ENCODE results near the gene ZNF296. TPM values are rescaled to one million over a fixed set of nuclear protein-coding genes. Genes with fewer than 3 reads are reported as not detected.
A peak's percentile ranks its signal among the peaks of the same experiment; 100 is the strongest.
"Not testable (repeated sequence)": the region's sequence is repeated elsewhere in the genome, so short reads cannot be mapped to it uniquely, and the experiment has no call there.

ZNF296 gene
- total RNA-seq, 1 experiment from 2014 or later = not detected

DNA sequence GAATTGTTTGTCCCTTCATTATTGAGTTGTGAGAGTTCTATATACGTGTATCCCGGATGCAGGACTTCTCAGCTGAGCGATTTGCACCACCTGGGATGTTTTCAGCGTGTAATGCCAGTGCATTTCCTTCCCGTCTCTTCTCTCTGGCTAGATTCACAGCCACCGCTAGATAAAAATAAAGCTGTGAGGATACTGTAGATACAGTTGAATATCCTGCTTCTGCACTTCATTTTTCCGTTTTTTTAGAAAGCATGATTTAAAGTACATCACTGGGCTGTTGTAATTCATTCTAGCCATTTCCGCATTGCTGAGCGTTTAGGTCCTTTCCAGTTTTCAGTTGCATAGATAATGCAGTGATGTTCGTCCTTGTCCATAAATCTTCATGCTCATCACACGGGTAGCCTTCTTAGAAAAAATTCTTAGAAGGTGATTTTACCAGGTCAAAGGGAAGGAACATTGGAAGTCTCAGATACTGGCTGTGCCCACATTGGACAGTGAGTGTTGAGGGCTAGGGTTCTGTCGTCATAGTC is 31.4 kb upstream of the ZNF296 start:
- Histone ChIP-seq H3K4me3 (no peak overlapping the region), H3K36me3 (no peaks in the 10 kb centered on the region; the same call in 1 of the 2 replicates), H3K9me3 (no peaks in the 10 kb centered on the region), H3K27me3 (no peaks in the 10 kb centered on the region)
- DNase-seq = no peak

DNA sequence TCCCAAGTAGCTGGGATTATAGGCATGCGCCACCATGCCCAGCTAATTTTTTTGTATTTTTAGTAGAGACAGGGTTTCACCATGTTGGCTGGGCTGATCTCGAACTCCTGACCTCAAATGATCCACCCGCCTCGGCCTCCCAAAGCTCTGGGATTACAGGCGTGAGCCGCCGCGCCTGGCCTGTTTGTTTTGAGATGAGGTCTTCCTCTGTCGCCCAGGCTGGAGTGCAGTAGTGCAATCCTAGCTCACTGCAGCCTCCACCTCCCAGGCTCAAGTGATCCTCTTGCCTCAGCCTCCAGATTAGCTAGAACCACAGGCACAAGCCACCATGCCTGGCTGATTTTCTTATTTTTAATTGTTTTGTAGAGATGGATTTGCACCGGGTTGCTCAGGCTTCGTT is 30.1 kb upstream of the ZNF296 start:
- DNase-seq = not testable (repeated sequence)

DNA sequence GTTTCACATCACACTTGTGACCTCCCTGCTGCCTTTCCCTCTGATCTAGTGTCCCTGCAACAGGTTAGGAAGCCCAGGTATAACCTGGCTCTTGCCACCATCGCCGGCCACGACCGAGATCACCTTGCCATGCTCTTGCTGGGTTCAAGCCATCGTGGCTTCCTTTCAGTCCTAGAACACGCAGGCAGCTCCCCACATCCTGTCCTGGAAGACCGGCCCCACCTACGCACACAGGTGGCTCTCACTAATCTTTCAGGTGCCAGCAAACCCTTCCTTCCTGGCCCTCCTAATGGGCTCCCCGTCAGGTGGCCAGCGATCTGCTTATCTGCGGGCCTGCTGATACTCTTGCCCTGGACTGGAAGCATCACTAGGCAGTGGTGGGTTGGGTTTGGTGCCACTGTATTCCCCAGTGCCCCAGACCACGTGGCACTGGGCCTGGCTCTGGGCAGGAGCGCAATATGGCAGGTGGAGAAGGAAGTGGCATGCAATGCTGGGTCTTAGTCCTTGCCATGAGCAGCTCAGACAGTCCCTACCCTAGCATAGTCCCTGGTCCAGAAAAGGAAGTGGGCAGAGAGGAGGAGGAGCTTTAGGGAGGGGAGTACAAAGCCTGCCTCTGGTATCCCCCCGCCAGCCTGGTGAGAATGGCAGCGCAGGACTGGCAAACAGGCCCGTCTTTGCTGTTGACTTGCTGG is 28.5 kb upstream of the ZNF296 start:
- Histone ChIP-seq H3K4me3 (no peak overlapping the region), H3K36me3 (peaks cover 11% of the 10 kb centered on the region), H3K27me3 (no peaks in the 10 kb centered on the region), H3K9me3 (no peaks in the 10 kb centered on the region)
- no peak for DNase-seq

More for the DNA sequence above, 30.1 kb upstream of the ZNF296 start:
- not testable (repeated sequence) for H3K27me3 ChIP-seq, H3K4me3 ChIP-seq, H3K9me3 ChIP-seq, H3K36me3 ChIP-seq

DNA sequence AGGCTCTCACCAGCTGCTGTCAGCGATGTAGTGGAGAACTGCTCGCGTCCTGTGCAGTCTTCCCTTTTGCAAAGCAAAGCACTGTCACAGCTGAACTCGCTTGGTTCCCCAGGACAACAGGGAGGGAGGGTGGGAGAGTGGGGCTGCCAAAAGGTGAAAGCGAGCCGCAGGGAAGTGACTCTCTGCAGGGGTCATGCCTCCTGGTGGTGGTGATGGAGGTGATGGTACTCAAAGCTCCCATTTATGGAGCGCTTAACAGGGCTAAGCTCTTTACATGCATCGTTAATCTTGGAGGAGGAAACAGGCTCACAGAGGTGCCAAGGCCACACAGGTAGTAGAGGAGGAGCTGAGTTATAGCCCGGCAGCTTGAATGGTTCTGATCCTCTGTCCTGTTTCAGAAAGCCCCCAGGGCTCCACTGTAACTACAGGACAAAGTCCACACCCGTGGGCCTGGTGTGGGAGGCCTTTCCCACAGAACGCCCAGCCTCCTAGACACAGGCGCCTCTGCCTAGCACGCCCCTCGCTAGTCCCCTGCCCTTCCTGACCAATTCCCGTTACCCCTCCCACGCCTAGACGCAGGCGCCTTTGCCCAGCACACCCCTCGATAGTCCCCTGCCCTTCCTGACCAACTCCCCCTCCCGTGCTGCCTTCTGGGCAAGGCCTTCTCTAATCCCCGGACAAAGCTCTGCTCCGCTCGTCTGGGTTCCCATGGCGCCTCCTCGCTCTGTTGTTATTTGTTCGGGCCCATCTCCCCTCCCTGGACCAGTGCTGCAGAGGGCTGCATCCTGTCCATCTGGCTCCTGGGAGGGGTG is 27.4 kb upstream of the ZNF296 start:
- H3K9me3 ChIP-seq = no peaks in the 10 kb centered on the region
- peaks cover 18% of the 10 kb centered on the region for H3K36me3 ChIP-seq
- H3K27me3 ChIP-seq = no peaks in the 10 kb centered on the region
- H3K4me3 ChIP-seq = no peak overlapping the region
- no peak for DNase-seq

DNA sequence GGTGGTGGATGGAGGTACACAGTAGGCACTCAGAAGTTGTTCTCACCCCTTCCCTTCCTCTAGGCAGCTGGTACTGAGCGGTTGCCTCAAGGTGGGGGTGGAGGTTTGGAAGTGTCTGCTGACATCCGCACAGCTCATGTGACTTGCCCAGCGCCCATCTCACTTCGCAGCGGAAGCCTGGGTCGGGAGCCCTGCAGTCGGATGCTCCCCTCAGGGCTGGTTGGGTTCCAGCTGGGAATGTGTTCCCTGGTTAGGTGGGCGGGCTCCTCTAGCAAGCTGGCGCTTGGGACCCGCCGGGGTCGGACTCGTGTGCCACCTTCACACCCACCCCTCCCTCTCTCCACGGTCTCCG is 26.9 kb upstream of the ZNF296 start:
- Histone ChIP-seq H3K4me3 (no peak overlapping the region), H3K27me3 (no peaks in the 10 kb centered on the region), H3K36me3 (peaks cover 18% of the 10 kb centered on the region), H3K9me3 (no peaks in the 10 kb centered on the region)
- no peak for DNase-seq

DNA sequence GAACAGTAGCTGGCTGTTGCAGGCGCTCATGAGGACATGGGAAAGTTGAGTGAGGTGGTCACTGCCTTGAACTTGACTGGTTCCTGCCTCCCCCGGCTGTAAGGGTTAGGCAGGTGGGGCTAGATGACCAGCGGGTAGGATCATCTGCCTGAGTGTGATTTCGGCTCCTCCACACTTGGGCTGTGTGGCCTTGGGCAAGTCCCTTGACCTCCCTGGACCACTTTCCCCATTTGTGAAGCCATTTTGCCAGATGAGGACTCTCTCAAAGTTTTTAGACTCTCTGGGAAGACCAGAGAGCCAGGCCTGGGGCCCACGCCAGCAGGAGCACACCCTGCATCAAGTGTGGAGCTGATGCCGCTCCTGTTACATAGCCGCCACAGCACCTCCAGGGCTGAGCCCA is 26.2 kb upstream of the ZNF296 start:
- no peak for DNase-seq
- no peak overlapping the region for H3K4me3 ChIP-seq
- peaks cover 23% of the 10 kb centered on the region for H3K36me3 ChIP-seq
- no peaks in the 10 kb centered on the region for H3K9me3 ChIP-seq
- no peaks in the 10 kb centered on the region for H3K27me3 ChIP-seq

DNA sequence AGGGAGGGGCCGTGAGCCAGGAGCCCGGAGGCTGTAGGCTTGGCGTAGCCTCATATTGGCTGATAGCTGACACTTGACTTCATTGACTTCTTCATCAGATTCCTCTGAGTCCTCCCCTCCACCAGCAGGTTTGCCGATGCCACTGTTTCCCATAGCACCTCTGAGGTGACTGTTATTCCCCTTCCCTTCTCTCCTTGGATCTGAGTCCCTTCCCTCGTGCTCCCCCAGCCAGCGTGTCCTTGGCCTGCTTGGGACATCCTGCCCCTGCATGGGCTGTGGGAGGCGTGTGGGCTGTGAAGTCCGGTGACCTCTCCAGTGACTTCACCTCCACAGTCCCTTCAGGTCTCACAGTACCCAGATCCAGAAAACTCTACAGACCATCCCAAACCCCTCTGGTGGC is 25.5 kb upstream of the ZNF296 start:
- H3K27me3 ChIP-seq = no peaks in the 10 kb centered on the region
- DNase-seq = no peak
- peaks cover 23% of the 10 kb centered on the region for H3K36me3 ChIP-seq
- H3K4me3 ChIP-seq = no peak overlapping the region
- H3K9me3 ChIP-seq = no peaks in the 10 kb centered on the region

DNA sequence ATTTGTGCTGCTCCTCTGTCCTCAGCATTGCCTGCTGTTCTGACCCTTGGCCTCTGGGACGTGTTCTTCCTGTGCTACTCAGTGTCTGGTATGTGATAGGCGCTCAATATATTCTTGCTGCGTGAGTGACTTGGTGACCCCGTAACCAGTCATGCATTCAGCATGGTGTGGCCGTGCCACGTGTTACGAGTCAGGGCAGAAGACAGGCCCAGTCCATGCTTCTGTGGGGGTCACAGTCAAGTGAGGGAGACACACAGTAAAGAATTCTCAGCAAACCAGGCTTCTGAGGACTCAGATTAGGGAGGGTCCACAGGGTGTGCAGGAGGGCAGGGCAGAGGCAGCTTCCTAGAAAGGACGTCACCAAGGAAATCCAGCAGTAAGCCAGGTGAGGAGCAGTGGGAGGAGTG is 24.6 kb upstream of the ZNF296 start:
- Histone ChIP-seq H3K4me3 (no peak overlapping the region), H3K9me3 (no peaks in the 10 kb centered on the region), H3K36me3 (peaks cover 25% of the 10 kb centered on the region), H3K27me3 (no peaks in the 10 kb centered on the region)
- no peak for DNase-seq

DNA sequence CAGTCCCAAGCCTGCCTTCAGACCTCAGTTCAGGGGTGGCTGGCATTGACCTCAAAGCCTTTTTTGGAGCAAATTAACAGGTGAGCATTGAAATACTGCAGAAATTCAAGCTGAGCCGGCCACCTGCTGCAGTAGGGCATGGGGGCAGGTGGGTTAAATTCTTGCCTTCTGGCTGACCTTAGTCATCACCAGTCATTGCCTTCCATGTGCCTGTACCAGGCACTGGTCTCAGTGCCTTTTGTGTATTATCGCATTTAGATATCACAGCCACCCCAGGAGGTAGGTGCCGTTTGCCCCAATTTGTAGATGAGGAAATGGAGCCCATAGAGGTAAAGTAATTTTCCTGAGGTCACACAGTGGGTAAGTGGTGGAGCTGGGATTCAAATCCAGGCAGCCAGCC is 23.9 kb upstream of the ZNF296 start:
- H3K27me3 ChIP-seq = no peaks in the 10 kb centered on the region
- H3K9me3 ChIP-seq = no peaks in the 10 kb centered on the region
- no peak overlapping the region for H3K4me3 ChIP-seq
- peaks cover 27% of the 10 kb centered on the region for H3K36me3 ChIP-seq
- no peak for DNase-seq

DNA sequence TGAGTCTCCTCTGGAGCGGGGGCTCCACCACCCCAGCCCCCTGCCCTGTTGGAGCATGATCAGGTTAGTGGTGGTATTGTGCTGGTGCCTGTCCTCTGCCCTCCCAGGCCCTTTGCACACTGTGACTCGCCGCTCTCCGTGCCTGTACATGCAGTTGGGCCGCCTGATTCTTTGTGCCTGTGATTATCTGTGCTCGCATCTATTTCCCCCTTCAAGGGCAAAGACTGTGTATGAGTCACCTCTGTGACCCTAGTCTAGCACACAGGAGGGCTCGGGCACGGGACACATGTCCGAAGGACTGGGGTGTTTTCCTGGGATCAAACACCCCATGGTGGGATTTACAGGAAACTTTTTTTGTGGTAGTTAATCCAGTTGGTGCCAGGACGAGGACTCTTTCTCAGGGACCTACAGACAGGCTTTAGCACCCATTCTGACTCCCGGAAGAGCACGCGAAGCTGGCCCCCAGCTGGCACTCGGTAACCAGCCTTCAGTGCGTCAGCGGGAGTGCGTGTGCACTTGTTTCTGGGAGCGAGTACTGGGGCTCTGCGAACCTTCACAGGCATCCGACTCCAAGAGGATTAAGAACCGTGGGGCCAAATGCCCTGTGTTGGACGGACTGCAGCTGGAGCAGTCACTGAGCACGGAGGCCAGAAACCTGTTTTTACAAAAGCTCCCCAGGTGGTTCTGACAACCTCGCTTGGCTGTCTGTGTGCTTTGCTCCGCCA is 23.4 kb upstream of the ZNF296 start:
- Histone ChIP-seq H3K36me3 (peaks cover 30% of the 10 kb centered on the region), H3K9me3 (no peaks in the 10 kb centered on the region), H3K27me3 (no peaks in the 10 kb centered on the region), H3K4me3 (no peak overlapping the region)
- DNase-seq = no peak

DNA sequence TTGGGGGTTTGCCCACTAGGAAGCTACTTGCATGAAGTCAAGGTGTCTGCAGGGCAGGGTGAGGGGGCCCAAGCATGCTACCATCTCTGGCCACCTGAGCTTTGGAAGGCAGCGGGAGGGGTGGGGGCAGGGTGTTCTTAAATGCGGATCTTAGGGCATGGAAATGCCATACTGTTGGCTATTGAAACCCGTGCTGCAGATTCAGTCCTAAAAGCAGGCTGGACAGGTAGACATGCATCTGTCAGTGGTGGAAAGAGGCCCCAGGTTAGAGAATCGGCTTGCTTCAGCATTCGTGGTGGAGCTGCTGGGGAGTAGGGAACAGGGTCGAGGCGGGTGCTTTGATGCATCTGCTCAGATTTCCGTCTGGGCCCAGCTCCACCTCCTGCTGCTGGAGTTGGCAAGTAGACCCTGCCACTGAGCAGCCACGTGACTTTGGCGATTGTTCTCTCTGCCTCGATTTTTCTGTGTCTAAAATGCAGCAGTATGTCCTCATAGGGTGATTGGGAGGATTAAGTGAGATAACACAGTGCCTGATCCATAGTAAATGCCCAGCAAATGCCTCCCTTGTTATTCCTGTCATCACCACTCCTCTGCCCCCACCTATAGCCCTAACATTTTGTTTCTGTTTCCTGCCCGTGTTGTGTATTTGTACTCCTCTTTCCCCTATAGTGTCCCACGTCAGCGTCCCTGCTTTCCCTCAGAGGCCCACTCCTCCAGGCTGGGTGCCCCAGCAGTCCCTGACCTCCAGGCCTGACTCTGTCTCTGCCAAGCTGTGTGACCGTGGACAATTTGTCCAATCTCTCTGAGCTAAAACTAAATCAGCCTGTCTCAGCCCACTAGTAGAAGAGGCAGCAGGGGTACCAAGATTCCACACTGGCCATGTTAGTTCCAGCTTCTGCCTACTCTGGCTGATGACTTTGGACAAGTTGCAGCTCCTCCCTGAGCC is 22.5 kb upstream of the ZNF296 start:
- no peak overlapping the region for H3K4me3 ChIP-seq
- no peaks in the 10 kb centered on the region for H3K27me3 ChIP-seq
- H3K36me3 ChIP-seq = peaks cover 36% of the 10 kb centered on the region
- no peaks in the 10 kb centered on the region for H3K9me3 ChIP-seq
- peak; percentile 55 for DNase-seq

DNA sequence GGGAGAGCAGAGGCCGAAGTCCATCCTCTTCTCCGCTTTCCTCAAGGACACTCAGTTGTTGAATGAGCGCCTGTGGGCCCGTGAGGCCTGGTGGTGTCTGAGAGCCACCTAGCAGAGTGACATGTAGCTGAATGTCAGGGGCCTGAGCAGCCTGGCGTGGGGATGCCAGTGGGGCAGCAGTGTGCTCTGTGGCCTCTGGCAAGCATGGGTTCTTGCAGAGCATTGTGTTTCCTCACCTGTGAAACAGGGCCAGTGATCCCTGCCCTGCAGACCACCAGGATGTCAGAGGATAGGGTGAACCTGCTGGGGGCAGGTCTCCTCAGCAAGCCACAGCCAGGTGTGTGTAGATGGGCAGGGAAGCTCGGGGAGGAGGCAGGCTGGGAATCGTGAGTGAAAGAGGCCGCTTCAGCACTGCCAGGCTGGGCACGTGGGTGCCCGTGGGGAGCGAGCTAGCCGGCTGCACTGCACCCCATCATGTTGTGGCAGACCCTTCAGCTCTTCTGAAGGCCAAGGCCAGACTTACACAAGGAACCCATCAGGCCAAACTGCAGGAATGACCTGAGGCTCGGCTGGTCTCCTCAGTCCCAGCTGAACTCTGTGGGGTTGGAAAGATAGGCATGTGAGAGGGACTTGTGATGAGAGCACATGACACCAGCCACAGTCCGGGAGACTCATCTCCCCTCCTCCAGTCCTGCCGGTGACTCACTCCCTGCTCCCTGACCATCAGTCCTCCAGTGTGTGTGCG is 21.7 kb upstream of the ZNF296 start:
- no peaks in the 10 kb centered on the region for H3K9me3 ChIP-seq
- H3K4me3 ChIP-seq = no peak overlapping the region
- DNase-seq = peak; percentile 94
- no peaks in the 10 kb centered on the region for H3K27me3 ChIP-seq
- peaks cover 36% of the 10 kb centered on the region for H3K36me3 ChIP-seq

DNA sequence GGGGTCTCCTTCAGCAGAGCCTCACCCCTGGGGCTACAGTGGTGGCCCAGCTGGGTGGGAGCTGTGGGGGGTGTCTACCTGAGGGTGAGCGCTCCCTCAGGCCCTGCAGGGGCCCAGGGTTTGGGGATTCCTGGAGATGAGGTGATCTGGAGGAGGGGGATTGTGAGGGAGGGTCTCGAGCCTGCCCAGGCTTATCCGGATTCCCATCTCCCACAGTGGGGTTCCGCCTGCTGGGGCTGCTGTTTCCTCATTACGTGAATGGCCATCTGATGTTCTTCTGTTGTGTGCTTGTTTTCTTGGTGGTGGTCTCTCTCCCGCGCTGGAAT is 21.1 kb upstream of the ZNF296 start:
- DNase-seq = no peak
- no peaks in the 10 kb centered on the region for H3K9me3 ChIP-seq
- no peaks in the 10 kb centered on the region for H3K27me3 ChIP-seq
- peaks cover 36% of the 10 kb centered on the region for H3K36me3 ChIP-seq
- no peak overlapping the region for H3K4me3 ChIP-seq

DNA sequence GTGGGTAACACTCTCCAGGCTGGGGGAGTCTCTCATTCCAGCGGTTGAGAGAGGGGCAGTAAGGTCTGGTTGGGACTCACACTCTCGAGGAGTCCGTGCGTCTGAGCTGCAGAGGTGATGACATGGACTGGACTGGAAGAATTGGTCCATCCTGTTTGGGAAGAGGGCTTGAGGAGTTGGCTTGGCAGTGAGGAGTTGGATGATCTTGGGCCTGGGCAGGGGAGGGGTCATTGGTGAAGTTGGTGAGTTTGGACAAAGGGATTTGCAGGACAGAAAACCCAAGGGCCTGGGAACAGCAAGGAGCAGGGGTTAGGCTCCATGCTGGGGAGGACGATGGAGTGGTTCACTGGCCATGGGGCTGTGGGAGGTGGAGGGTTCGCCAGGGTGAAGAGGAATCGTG is 20.4 kb upstream of the ZNF296 start:
- no peak for DNase-seq
- H3K9me3 ChIP-seq = no peaks in the 10 kb centered on the region
- no peak overlapping the region for H3K4me3 ChIP-seq
- H3K27me3 ChIP-seq = no peaks in the 10 kb centered on the region
- peaks cover 44% of the 10 kb centered on the region for H3K36me3 ChIP-seq

DNA sequence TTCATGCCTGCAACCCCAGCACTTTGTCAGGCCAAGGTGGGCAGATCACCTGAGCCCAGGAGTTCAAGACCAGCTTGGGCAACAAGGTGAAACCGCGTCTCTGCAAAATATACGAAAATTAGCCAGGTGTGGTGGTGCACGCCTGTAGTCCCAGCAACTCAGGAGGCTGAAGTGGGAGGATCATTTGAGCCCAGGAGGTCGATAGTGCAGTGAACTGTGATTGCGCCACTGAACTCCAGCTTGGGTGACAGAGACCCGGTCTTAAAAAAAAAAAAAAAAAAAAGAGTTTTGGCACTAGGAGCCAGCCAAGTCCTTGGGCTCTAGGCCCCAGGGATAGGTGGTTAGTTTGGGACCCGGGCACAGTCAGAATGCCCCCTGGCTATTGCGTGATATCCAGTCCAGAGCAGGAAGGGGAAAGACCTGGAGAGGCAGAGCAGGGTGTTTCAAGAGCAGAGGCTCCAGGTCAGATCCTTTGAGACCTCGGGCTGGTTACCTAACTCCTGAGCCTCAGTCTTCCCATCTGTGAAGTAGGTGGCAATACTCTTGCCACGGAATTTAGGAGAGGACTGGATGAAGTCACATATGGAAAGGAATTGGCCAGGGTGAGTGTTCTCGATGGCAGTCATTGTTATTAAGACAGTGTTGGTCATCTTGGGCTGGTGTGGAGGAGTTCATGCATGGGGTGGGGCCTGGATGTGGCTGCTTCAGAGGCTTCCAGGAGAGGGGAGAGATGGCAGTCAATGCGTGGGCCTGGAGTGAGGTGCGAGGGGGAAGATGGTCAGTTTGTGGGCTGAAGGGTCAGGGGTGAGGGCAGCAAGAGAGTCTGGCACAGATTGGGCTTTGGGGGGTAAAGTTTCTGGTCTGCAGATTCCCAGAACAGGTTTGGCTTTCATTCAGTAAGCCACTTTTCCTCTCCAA is 19.5 kb upstream of the ZNF296 start:
- Histone ChIP-seq H3K27me3 (no peaks in the 10 kb centered on the region), H3K9me3 (no peaks in the 10 kb centered on the region), H3K4me3 (no peak overlapping the region), H3K36me3 (peaks cover 52% of the 10 kb centered on the region)
- no peak for DNase-seq
